ENCODE measurements around the gene OR1J4. TPM values are rescaled to one million over a fixed set of nuclear protein-coding genes. Genes with fewer than 3 reads are reported as not detected.

OR1J4 gene
- not detected in 2 replicates for polyA plus RNA-seq
- polyA minus RNA-seq, result not detected in 2 replicates

GRCh38 chr9:122518841-122519240 is at the start of gene OR1J4:
OR1J4 (plus strand) TSS chr9:122519141; CDS start chr9:122519141, 0 bp downstream.
- no peaks in the 10 kb centered on the region for H3K36me3 ChIP-seq (ENCODE audit: insufficient read depth, low read length)
- TF ChIP-seq TAF1 (IDR thresholded peaks at IDR 0.05; ENCODE audit: low read depth) (no peak), EZH2 (IDR thresholded peaks at IDR 0.05; ENCODE audit: borderline replicate concordance, insufficient read depth, low read length, poor library complexity, severe bottlenecking) (no peak), REST (IDR thresholded peaks at IDR 0.05; ENCODE audit: borderline replicate concordance) (no peak), RAD21 (conservative IDR thresholded peaks at IDR 0.05) (no peak), MXI1 (conservative IDR thresholded peaks at IDR 0.05; ENCODE audit: poor library complexity, severe bottlenecking) (no peak), POLR2AphosphoS5 (IDR thresholded peaks at IDR 0.05) (no peak), CTCF (IDR thresholded peaks at IDR 0.05; ENCODE audit: poor library complexity, severe bottlenecking) (no peak), EP300 (conservative IDR thresholded peaks at IDR 0.05; ENCODE audit: poor library complexity, severe bottlenecking) (no peak), SMC3 (conservative IDR thresholded peaks at IDR 0.05; ENCODE audit: poor library complexity) (no peak)
- H3K9ac ChIP-seq (ENCODE audit: low read length), result no peak within 1 kb of the TSS
- H3K9me2 ChIP-seq (ENCODE audit: insufficient read depth, low read length), result no peaks in the 10 kb centered on the region
- no peak within 1 kb of the TSS for H3K4me3 ChIP-seq (ENCODE audit: low read length)
- no peaks in the 10 kb centered on the region for H3K9me3 ChIP-seq (ENCODE audit: low read length)
- no peaks in the 10 kb centered on the region for H3K79me2 ChIP-seq (replicated peaks; ENCODE audit: insufficient read depth, low read length)
- no peak within 1 kb of the TSS for H2AFZ ChIP-seq (ENCODE audit: low read depth, low read length)
- no peak within 1 kb of the TSS for H3K4me2 ChIP-seq (ENCODE audit: low read length)
- no peaks in the 10 kb centered on the region for H3K27me3 ChIP-seq (ENCODE audit: insufficient read depth, low read depth, low read length)
- H4K20me1 ChIP-seq (ENCODE audit: insufficient read depth), result no peaks in the 10 kb centered on the region
- no peak within 1 kb of the TSS for H3K27ac ChIP-seq (ENCODE audit: low read length)
- H3F3A ChIP-seq (ENCODE audit: insufficient read depth, low read length, poor library complexity, severe bottlenecking), result no peaks in the 10 kb centered on the region

- Histone ChIP-seq H3K9ac (ENCODE audit: low read length) (no peak overlapping the region), H3K9me3 (ENCODE audit: low read length) (no peaks in the 10 kb centered on the region), H4K20me1 (ENCODE audit: insufficient read depth) (no peaks in the 10 kb centered on the region), H3K79me2 (replicated peaks; ENCODE audit: insufficient read depth, low read length) (no peaks in the 10 kb centered on the region), H3K36me3 (ENCODE audit: insufficient read depth, low read length) (no peaks in the 10 kb centered on the region), H3K4me3 (ENCODE audit: low read length) (no peak overlapping the region), H3K4me2 (ENCODE audit: low read length) (no peak overlapping the region), H3K27ac (ENCODE audit: low read length) (no peak overlapping the region), H2AFZ (ENCODE audit: low read depth, low read length) (no peak overlapping the region), H3F3A (ENCODE audit: insufficient read depth, low read length, poor library complexity, severe bottlenecking) (no peaks in the 10 kb centered on the region), H3K27me3 (ENCODE audit: insufficient read depth, low read depth, low read length) (peaks cover 7% of the 10 kb centered on the region), H3K9me2 (ENCODE audit: insufficient read depth, low read length) (no peaks in the 10 kb centered on the region)
- TF ChIP-seq CTCF (IDR thresholded peaks at IDR 0.05; ENCODE audit: poor library complexity, severe bottlenecking), result no peak
- TF ChIP-seq REST (IDR thresholded peaks at IDR 0.05; ENCODE audit: borderline replicate concordance), result no peak
- no peak for TF ChIP-seq POLR2AphosphoS5 (IDR thresholded peaks at IDR 0.05)
- TF ChIP-seq SMC3 (conservative IDR thresholded peaks at IDR 0.05; ENCODE audit: poor library complexity), result no peak
- TF ChIP-seq TAF1 (IDR thresholded peaks at IDR 0.05; ENCODE audit: low read depth), result no peak
- TF ChIP-seq EZH2 (IDR thresholded peaks at IDR 0.05; ENCODE audit: borderline replicate concordance, insufficient read depth, low read length, poor library complexity, severe bottlenecking), result no peak
- TF ChIP-seq EP300 (conservative IDR thresholded peaks at IDR 0.05; ENCODE audit: poor library complexity, severe bottlenecking), result no peak
- no peak for TF ChIP-seq MXI1 (conservative IDR thresholded peaks at IDR 0.05; ENCODE audit: poor library complexity, severe bottlenecking)
- TF ChIP-seq RAD21 (conservative IDR thresholded peaks at IDR 0.05), result no peak
These were observed 44.4 kb upstream of the OR1J4 start for GRCh38 chr9:122474561-122474960.

Data from neural cell (in vitro differentiated cells).